Measurements from ENCODE around the gene SDF2.

DNA sequence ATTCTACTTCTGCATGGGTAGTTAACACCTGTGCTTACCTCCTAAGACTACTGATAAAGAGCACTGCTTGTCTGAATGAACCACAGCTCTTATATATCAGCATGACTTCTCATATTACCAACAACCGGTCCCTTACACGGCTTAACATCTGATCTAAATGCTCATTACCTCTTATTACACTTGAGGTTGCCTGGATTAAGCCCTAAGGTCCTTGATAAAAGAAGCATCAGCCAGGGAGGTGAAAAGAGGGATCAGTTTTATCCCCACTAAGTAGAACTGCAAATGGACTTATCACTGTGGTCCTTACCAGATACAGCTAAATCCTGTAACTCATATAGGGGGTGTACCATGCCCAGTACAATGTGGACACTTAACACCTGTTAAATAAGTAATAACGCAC is 39.5 kb downstream of the SDF2 start:
- TF ChIP-seq POLR2A (IDR thresholded peaks at IDR 0.05): no peak
- TF ChIP-seq, protein P1, sequence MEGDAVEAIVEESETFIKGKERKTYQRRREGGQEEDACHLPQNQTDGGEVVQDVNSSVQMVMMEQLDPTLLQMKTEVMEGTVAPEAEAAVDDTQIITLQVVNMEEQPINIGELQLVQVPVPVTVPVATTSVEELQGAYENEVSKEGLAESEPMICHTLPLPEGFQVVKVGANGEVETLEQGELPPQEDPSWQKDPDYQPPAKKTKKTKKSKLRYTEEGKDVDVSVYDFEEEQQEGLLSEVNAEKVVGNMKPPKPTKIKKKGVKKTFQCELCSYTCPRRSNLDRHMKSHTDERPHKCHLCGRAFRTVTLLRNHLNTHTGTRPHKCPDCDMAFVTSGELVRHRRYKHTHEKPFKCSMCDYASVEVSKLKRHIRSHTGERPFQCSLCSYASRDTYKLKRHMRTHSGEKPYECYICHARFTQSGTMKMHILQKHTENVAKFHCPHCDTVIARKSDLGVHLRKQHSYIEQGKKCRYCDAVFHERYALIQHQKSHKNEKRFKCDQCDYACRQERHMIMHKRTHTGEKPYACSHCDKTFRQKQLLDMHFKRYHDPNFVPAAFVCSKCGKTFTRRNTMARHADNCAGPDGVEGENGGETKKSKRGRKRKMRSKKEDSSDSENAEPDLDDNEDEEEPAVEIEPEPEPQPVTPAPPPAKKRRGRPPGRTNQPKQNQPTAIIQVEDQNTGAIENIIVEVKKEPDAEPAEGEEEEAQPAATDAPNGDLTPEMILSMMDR (IDR thresholded peaks at IDR 0.05): no peak
